SK-N-SH treated with all-trans-retinoic acid at 6 μM for 48 hours (cell line): ENCODE measurements around the gene TPSD1.

Experiments used
- ATAC-seq: fragments of 200-7000 bp; cut with Tn5 transposase; 3 replicates; pipeline ENCODE4 v1.9.1; 2020; ENCODE audit warnings: mild to moderate bottlenecking, moderate library complexity
- ARNTL ChIP-seq: fragments of 450-650 bp; formaldehyde crosslinking; IDR thresholded peaks from 2 replicates; pipeline ENCODE4 v1.5.0; 2020; ENCODE audit warnings: low read depth, mild to moderate bottlenecking, moderate library complexity, borderline replicate concordance
- BACH2 ChIP-seq: fragments of 250-450 bp; sonication (Bioruptor Pico); IDR thresholded peaks from 2 replicates; pipeline ENCODE4 v1.9.0; 2021; ENCODE audit warnings: mild to moderate bottlenecking, borderline replicate concordance
- CSDC2 ChIP-seq: fragments of 250-450 bp; sonication (Bioruptor Pico); IDR thresholded peaks from 2 replicates; pipeline ENCODE4 v1.5.0; 2020; ENCODE audit warnings: mild to moderate bottlenecking, moderate library complexity
- GLIS3 ChIP-seq: fragments of 250-450 bp; sonication (Bioruptor Pico); IDR thresholded peaks from 2 replicates; pipeline ENCODE4 v1.5.0; 2020; ENCODE audit warnings: mild to moderate bottlenecking, moderate library complexity
- PPARA ChIP-seq: fragments of 250-450 bp; sonication (Bioruptor Pico); IDR thresholded peaks from 2 replicates; pipeline ENCODE4 v1.5.0; 2020; ENCODE audit warnings: mild to moderate bottlenecking, borderline replicate concordance
- SNAI2 ChIP-seq: fragments of 250-450 bp; sonication (Bioruptor Pico); IDR thresholded peaks from 2 replicates; pipeline ENCODE4 v1.5.0; 2020; ENCODE audit warnings: mild to moderate bottlenecking, moderate library complexity
- TCF4 ChIP-seq: fragments of 250-450 bp; sonication (Bioruptor Pico); IDR thresholded peaks from 2 replicates; pipeline ENCODE4 v1.8.0; 2021; ENCODE audit warnings: mild to moderate bottlenecking, moderate library complexity, borderline replicate concordance
- TOX ChIP-seq: fragments of 250-450 bp; sonication (Bioruptor Pico); IDR thresholded peaks from 2 replicates; pipeline ENCODE4 v1.8.0; 2021; ENCODE audit warnings: mild to moderate bottlenecking, moderate library complexity, borderline replicate concordance
- ZC3H10 ChIP-seq: fragments of 250-450 bp; sonication (Bioruptor Pico); IDR thresholded peaks from 2 replicates; pipeline ENCODE4 v1.5.1; 2021; ENCODE audit warnings: mild to moderate bottlenecking, moderate library complexity
- ZNF565 ChIP-seq: fragments of 450-650 bp; formaldehyde crosslinking; conservative IDR thresholded peaks from 2 replicates; pipeline ENCODE4 v1.5.0; 2020; ENCODE audit warnings: low read depth, mild to moderate bottlenecking, moderate library complexity
- ZNF70 ChIP-seq: fragments of 450-650 bp; formaldehyde crosslinking; IDR thresholded peaks from 2 replicates; pipeline ENCODE4 v1.5.0; 2020; ENCODE audit warnings: mild to moderate bottlenecking, moderate library complexity
- ZNF8 ChIP-seq: fragments of 450-650 bp; formaldehyde crosslinking; IDR thresholded peaks from 2 replicates; pipeline ENCODE4 v1.5.0; 2020; ENCODE audit warnings: mild to moderate bottlenecking, moderate library complexity
- TF ChIP-seq, protein P1 (sequence below): fragments of 250-450 bp; sonication (Bioruptor Pico); IDR thresholded peaks from 2 replicates; pipeline ENCODE4 v1.8.0; 2020; ENCODE audit warnings: mild to moderate bottlenecking, moderate library complexity, borderline replicate concordance
- TF ChIP-seq, protein P2 (sequence below): fragments of 250-450 bp; sonication (Bioruptor Pico); IDR thresholded peaks from 2 replicates; pipeline ENCODE4 v1.5.0; 2020; ENCODE audit warnings: mild to moderate bottlenecking, moderate library complexity
- TF ChIP-seq, protein P3 (sequence below): fragments of 250-450 bp; sonication (Bioruptor Pico); IDR thresholded peaks from 2 replicates; pipeline ENCODE4 v1.5.1; 2021; ENCODE audit warnings: mild to moderate bottlenecking, moderate library complexity
- TF ChIP-seq, protein P4 (sequence below): fragments of 250-450 bp; sonication (Bioruptor Pico); IDR thresholded peaks from 2 replicates; pipeline ENCODE4 v1.5.1; 2020; ENCODE audit warnings: low read depth, mild to moderate bottlenecking, moderate library complexity
- TF ChIP-seq, protein P5 (sequence below): fragments of 250-450 bp; sonication (Bioruptor Pico); IDR thresholded peaks from 2 replicates; pipeline ENCODE4 v1.8.0; 2021; ENCODE audit warnings: low read depth, mild to moderate bottlenecking, moderate library complexity, borderline replicate concordance

TPSD1 gene

DNA sequence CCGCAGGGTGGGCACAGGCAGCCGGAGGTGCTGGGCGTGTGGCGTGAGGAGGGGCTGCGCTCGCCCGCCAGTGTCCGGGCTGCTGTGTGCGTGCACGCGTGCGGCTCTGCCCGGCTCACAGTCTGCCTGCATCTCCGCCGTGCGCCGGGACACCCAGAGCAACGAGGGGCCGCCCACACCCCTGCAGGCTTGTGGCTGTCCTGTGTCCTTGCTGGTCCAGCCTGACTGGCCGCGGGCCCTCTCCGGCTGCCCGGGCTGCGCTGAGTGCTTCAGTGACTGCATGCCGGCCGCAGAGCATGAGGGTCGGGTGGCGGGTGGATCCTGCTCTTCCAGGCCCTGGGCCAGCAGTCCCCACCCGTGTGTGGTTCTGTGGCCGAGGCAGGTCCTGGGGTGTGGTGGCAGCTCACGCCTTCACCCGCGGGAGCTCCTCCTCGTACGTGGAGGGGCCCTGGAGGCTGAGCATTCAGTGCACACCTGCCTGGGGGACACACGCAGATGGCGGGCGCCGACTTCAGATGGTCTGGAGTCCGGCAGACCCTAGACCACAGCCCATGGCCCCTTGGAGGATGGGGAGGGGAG is 43.2 kb upstream of the TPSD1 start:
- ATAC-seq = no peak
- TF ChIP-seq, protein P1, sequence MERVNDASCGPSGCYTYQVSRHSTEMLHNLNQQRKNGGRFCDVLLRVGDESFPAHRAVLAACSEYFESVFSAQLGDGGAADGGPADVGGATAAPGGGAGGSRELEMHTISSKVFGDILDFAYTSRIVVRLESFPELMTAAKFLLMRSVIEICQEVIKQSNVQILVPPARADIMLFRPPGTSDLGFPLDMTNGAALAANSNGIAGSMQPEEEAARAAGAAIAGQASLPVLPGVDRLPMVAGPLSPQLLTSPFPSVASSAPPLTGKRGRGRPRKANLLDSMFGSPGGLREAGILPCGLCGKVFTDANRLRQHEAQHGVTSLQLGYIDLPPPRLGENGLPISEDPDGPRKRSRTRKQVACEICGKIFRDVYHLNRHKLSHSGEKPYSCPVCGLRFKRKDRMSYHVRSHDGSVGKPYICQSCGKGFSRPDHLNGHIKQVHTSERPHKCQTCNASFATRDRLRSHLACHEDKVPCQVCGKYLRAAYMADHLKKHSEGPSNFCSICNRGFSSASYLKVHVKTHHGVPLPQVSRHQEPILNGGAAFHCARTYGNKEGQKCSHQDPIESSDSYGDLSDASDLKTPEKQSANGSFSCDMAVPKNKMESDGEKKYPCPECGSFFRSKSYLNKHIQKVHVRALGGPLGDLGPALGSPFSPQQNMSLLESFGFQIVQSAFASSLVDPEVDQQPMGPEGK (CRISPR knock-in tag) = no peak
- TF ChIP-seq TOX (CRISPR knock-in tag) (no peak), TCF4 (CRISPR knock-in tag) (no peak), BACH2 (CRISPR knock-in tag) (no peak), SNAI2 (CRISPR knock-in tag) (no peak), ZNF565 (no peak), ZNF70 (CRISPR knock-in tag) (no peak), PPARA (no peak), GLIS3 (CRISPR knock-in tag) (no peak), CSDC2 (CRISPR knock-in tag) (no peak), ZC3H10 (no peak)
- TF ChIP-seq, protein P2, sequence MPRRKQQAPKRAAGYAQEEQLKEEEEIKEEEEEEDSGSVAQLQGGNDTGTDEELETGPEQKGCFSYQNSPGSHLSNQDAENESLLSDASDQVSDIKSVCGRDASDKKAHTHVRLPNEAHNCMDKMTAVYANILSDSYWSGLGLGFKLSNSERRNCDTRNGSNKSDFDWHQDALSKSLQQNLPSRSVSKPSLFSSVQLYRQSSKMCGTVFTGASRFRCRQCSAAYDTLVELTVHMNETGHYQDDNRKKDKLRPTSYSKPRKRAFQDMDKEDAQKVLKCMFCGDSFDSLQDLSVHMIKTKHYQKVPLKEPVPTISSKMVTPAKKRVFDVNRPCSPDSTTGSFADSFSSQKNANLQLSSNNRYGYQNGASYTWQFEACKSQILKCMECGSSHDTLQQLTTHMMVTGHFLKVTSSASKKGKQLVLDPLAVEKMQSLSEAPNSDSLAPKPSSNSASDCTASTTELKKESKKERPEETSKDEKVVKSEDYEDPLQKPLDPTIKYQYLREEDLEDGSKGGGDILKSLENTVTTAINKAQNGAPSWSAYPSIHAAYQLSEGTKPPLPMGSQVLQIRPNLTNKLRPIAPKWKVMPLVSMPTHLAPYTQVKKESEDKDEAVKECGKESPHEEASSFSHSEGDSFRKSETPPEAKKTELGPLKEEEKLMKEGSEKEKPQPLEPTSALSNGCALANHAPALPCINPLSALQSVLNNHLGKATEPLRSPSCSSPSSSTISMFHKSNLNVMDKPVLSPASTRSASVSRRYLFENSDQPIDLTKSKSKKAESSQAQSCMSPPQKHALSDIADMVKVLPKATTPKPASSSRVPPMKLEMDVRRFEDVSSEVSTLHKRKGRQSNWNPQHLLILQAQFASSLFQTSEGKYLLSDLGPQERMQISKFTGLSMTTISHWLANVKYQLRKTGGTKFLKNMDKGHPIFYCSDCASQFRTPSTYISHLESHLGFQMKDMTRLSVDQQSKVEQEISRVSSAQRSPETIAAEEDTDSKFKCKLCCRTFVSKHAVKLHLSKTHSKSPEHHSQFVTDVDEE (CRISPR knock-in tag) = no peak
- TF ChIP-seq, protein P3, sequence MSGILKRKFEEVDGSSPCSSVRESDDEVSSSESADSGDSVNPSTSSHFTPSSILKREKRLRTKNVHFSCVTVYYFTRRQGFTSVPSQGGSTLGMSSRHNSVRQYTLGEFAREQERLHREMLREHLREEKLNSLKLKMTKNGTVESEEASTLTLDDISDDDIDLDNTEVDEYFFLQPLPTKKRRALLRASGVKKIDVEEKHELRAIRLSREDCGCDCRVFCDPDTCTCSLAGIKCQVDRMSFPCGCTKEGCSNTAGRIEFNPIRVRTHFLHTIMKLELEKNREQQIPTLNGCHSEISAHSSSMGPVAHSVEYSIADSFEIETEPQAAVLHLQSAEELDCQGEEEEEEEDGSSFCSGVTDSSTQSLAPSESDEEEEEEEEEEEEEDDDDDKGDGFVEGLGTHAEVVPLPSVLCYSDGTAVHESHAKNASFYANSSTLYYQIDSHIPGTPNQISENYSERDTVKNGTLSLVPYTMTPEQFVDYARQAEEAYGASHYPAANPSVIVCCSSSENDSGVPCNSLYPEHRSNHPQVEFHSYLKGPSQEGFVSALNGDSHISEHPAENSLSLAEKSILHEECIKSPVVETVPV (CRISPR knock-in tag) = no peak
- TF ChIP-seq, protein P4, sequence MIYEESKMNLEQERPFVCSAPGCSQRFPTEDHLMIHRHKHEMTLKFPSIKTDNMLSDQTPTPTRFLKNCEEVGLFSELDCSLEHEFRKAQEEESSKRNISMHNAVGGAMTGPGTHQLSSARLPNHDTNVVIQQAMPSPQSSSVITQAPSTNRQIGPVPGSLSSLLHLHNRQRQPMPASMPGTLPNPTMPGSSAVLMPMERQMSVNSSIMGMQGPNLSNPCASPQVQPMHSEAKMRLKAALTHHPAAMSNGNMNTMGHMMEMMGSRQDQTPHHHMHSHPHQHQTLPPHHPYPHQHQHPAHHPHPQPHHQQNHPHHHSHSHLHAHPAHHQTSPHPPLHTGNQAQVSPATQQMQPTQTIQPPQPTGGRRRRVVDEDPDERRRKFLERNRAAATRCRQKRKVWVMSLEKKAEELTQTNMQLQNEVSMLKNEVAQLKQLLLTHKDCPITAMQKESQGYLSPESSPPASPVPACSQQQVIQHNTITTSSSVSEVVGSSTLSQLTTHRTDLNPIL (CRISPR knock-in tag) = no peak

DNA sequence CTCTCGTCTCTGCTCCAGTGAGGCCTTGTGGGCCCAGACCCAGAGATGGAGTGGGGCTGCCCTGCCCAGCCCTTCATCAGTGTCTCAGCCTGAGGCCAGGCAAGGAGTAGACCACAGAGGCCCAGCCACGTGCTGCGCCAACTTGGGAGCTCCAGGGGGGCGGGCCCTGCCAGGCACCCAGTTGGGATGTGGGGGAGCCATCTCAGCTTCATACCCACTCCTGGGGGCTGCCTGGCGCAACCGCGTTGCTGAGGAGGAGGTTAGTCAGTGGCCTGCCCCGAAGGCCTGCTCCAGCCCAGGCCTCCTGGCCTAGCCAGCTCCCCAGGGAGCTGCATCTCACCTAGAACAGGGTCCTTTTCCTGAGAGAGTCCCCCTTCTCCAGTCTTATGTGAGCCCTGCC is 42.6 kb upstream of the TPSD1 start:
- ATAC-seq = no peak
- TF ChIP-seq, protein P3 (CRISPR knock-in tag) = no peak
- TF ChIP-seq ZNF70 (CRISPR knock-in tag) = no peak
- TF ChIP-seq, protein P5, sequence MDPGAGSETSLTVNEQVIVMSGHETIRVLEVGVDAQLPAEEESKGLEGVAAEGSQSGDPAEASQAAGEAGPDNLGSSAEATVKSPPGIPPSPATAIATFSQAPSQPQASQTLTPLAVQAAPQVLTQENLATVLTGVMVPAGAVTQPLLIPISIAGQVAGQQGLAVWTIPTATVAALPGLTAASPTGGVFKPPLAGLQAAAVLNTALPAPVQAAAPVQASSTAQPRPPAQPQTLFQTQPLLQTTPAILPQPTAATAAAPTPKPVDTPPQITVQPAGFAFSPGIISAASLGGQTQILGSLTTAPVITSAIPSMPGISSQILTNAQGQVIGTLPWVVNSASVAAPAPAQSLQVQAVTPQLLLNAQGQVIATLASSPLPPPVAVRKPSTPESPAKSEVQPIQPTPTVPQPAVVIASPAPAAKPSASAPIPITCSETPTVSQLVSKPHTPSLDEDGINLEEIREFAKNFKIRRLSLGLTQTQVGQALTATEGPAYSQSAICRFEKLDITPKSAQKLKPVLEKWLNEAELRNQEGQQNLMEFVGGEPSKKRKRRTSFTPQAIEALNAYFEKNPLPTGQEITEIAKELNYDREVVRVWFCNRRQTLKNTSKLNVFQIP (CRISPR knock-in tag) = no peak
- TF ChIP-seq ARNTL (CRISPR knock-in tag) = no peak
- TF ChIP-seq ZNF565 = no peak
- TF ChIP-seq SNAI2 (CRISPR knock-in tag) = no peak

DNA sequence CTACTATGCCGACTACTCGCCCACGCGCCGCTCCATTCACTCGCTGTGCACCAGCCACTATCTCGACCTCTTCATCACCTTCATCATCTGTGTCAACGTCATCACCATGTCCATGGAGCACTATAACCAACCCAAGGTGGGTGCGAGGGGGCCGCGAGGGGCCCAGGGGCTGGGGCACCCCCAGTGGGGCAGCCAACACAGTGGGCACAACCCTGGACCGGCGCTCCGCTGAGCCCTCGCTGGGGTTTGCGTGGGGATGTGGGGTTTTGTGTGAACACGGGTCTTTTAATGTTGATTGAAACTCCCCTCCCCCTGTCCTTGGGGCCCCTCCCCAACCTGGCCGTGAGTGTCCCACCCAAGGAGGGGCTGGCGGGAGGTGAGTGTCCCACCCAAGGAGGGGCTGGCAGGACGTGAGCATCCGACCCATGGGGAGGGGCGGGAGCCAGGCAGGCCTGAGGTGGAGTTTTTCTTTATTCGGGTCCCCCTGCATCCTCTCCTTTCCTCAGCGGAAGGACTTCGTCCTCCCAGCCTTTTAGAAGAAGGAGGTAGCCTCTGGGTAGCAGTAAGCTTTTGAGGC is 42.0 kb upstream of the TPSD1 start:
- TF ChIP-seq TCF4 (CRISPR knock-in tag) (no peak), ZNF8 (CRISPR knock-in tag) (no peak)
- TF ChIP-seq, protein P1 (CRISPR knock-in tag) = no peak
- ATAC-seq = no peak
